Mononuclear cell (primary cell): Measurements from ENCODE around the gene ENTPD5. TPM values are rescaled to one million over a fixed set of nuclear protein-coding genes. Genes with fewer than 3 reads are reported as not detected.

ENCODE experiments used
- H3K27me3 ChIP-seq: 2 replicates; pipeline ENCODE4 v1.6.0; 2011; ENCODE audit warnings: low read length, control low read depth; ENCODE audit not compliant: insufficient read depth
- H3K4me1 ChIP-seq: 2 replicates; pipeline ENCODE4 v1.5.1; 2011; ENCODE audit warnings: mild to moderate bottlenecking, low read length, control low read depth; ENCODE audit not compliant: insufficient read depth
- H3K4me3 ChIP-seq: 2 replicates; pipeline ENCODE4 v1.5.1; 2011; ENCODE audit warnings: mild to moderate bottlenecking, low read length, moderate library complexity
- H3K9me3 ChIP-seq: 2 replicates; pipeline ENCODE4 v1.5.1; 2011; ENCODE audit warnings: low read depth, mild to moderate bottlenecking, control low read depth, low read length
- total RNA-seq: library from RNA; depleted of rRNA; stranded (reverse); fragments of >200 nt; gene quantifications from one replicate; pipeline ENCODE4 v1.2.3, GENCODE V29; 2012

The ENTPD5 gene
- total RNA-seq, 1 donor: 6.3 TPM

GRCh38 chr14:73988065-73988464 is 31.0 kb downstream of the ENTPD5 start:
- no peaks in the 10 kb centered on the region for H3K27me3 ChIP-seq
- no peaks in the 10 kb centered on the region for H3K9me3 ChIP-seq
- H3K4me1 ChIP-seq: no peaks in the 10 kb centered on the region
- no peak overlapping the region for H3K4me3 ChIP-seq

GRCh38 chr14:73977896-73978295 is 41.2 kb downstream of the ENTPD5 start:
- H3K9me3 ChIP-seq: no peaks in the 10 kb centered on the region

GRCh38 chr14:73976125-73976524 is 43.0 kb downstream of the ENTPD5 start:
- Histone ChIP-seq H3K4me3 (no peak overlapping the region), H3K27me3 (no peaks in the 10 kb centered on the region), H3K9me3 (no peaks in the 10 kb centered on the region), H3K4me1 (no peaks in the 10 kb centered on the region)

More at GRCh38 chr14:73977896-73978295, 41.2 kb downstream of the ENTPD5 start:
- no peak overlapping the region for H3K4me3 ChIP-seq
- H3K4me1 ChIP-seq: no peaks in the 10 kb centered on the region
- H3K27me3 ChIP-seq: no peaks in the 10 kb centered on the region

- no peak overlapping the region for H3K4me3 ChIP-seq
- H3K4me1 ChIP-seq: no peaks in the 10 kb centered on the region
- no peaks in the 10 kb centered on the region for H3K9me3 ChIP-seq
- H3K27me3 ChIP-seq: no peaks in the 10 kb centered on the region
These were observed 45.6 kb downstream of the ENTPD5 start for GRCh38 chr14:73973497-73973896.

- H3K9me3 ChIP-seq: no peaks in the 10 kb centered on the region
- H3K4me1 ChIP-seq: no peaks in the 10 kb centered on the region
- no peaks in the 10 kb centered on the region for H3K27me3 ChIP-seq
- no peak overlapping the region for H3K4me3 ChIP-seq
These were observed 50.2 kb downstream of the ENTPD5 start for GRCh38 chr14:73968885-73969284.

DNA sequence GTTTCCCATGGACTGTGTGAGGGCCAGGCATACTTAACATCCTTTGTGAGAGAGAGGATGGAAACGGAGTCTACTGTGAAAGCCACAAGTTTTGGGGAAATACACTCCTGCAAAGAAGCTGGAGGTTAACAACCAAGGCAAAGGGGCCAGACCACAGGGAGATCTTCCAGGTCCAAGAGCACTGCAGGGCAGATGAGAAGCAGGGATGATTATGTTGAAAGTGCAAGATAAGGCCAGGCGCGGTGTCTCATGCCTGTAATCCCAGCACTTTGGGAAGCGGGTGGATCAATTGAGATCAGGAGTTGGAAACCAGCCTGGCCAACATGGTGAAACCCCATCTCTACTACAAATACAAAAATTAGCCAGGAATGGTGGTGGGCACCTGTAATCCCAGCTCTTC is 53.9 kb downstream of the ENTPD5 start:
- Histone ChIP-seq H3K27me3 (no peaks in the 10 kb centered on the region), H3K9me3 (no peaks in the 10 kb centered on the region), H3K4me1 (no peaks in the 10 kb centered on the region), H3K4me3 (no peak overlapping the region)

GRCh38 chr14:73961192-73961591 is 57.9 kb downstream of the ENTPD5 start:
- H3K4me3 ChIP-seq: no peak overlapping the region
- no peaks in the 10 kb centered on the region for H3K27me3 ChIP-seq
- no peaks in the 10 kb centered on the region for H3K4me1 ChIP-seq
- H3K9me3 ChIP-seq: no peaks in the 10 kb centered on the region

DNA sequence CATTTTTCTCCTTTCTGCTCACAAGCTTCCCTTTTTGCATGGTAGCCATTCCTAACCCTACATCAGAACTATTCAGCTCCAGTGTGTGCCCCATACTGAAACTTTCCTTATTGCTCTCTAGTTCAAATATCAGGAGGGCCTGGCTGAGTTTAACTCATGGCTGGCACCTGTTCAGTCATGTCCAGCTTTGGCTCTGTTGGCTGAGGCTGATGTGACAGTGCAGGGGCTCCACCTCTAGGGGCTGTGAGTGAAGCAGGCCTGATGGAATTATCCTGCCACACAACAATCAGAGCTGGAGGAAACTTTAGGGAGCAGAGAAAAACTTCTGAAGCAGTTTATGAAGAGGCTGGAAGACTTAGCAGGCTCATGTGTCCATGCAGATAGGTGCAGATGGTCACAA is 60.5 kb downstream of the ENTPD5 start:
- Histone ChIP-seq H3K4me1 (no peaks in the 10 kb centered on the region), H3K9me3 (no peaks in the 10 kb centered on the region), H3K4me3 (no peak overlapping the region), H3K27me3 (no peaks in the 10 kb centered on the region)

GRCh38 chr14:73955674-73956073 is 63.4 kb downstream of the ENTPD5 start:
- Histone ChIP-seq H3K4me3 (no peak overlapping the region), H3K27me3 (no peaks in the 10 kb centered on the region), H3K9me3 (no peaks in the 10 kb centered on the region), H3K4me1 (peaks cover 4% of the 10 kb centered on the region)

DNA sequence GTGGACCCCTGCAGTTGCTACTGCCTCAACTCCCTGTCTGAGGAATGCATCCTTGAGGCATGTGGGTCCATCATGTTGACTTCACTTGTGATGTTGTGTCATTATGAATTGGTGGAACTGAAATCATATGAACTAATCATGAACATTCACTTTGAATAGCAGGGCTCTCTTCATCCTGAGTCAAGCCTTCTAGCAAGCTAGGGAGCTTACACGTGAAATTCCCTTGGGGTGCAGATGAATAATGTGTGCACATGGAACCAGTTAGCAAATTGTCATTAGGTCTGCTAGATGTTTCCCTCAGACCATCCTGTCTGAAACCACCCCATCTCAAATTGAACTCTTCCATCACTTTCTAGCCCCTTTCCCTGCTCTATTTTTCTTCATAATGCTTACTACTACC is 65.4 kb downstream of the ENTPD5 start:
- Histone ChIP-seq H3K27me3 (no peaks in the 10 kb centered on the region), H3K4me1 (peaks cover 15% of the 10 kb centered on the region), H3K4me3 (no peak overlapping the region), H3K9me3 (no peaks in the 10 kb centered on the region)

GRCh38 chr14:73949752-73950734 is 69.0 kb downstream of the ENTPD5 start, which contains the start of the genes COQ6 and FAM161B:
Gene COQ6, plus strand, starts transcription at chr14:73950302. Its CDS starts 31 bp downstream, at chr14:73950333.
Gene FAM161B, minus strand, starts transcription at chr14:73950094. Its CDS starts 68 bp downstream, at chr14:73950026.
- H3K9me3 ChIP-seq: no peaks in the 10 kb centered on the region
- H3K27me3 ChIP-seq: no peaks in the 10 kb centered on the region
- peak within 1 kb of the TSS; percentile 93 for H3K4me3 ChIP-seq
- peaks cover 15% of the 10 kb centered on the region for H3K4me1 ChIP-seq

GRCh38 chr14:73945159-73945670 is 73.9 kb downstream of the ENTPD5 start:
- H3K27me3 ChIP-seq: no peaks in the 10 kb centered on the region
- no peaks in the 10 kb centered on the region for H3K9me3 ChIP-seq
- H3K4me1 ChIP-seq: peaks cover 43% of the 10 kb centered on the region
- no peak overlapping the region for H3K4me3 ChIP-seq

GRCh38 chr14:73944432-73945158 is 74.5 kb downstream of the ENTPD5 start:
- peaks cover 42% of the 10 kb centered on the region for H3K4me1 ChIP-seq
- no peaks in the 10 kb centered on the region for H3K9me3 ChIP-seq
- no peak overlapping the region for H3K4me3 ChIP-seq
- H3K27me3 ChIP-seq: no peaks in the 10 kb centered on the region

DNA sequence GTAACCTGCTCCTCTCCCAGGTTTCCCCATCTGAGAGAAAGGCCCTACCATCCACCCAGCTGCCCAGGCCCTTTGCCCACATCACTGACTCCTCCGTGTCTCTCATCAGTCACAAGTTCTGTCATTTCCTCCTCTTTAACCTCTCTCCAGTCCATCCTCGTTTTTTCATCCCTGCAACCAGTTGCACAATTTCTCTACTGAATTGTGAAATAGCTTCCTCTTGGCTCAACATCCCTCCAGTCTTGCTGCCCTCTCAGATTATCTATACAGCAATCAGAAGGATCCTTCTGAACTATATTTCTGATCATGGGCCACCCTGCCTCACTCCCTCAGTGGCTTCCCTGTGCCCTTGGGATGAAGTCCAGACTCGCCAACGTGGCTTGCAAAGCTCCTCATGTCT is 76.0 kb downstream of the ENTPD5 start:
- Histone ChIP-seq H3K27me3 (no peaks in the 10 kb centered on the region), H3K4me1 (peaks cover 35% of the 10 kb centered on the region), H3K4me3 (no peak overlapping the region)

DNA sequence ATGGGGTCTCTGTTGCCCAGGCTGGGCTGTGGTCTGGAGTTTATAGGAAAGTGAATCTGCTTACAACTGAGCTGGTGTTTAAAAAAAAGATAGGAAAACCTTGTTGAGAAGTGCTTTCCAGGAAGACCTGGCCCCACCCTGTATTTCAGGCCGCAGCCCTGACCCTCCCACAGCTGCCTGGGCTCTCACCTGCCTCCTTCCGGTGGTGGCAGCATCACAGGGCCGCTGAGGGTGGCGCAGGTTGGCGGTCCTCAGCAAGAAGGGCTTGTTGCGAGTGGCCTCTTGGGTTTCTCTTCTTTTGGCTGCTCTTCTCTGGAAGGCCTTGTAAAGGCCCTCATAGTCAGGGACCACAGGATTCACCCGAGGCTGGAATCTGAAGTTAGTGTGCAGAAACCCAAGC is 76.9 kb downstream of the ENTPD5 start:
- H3K4me3 ChIP-seq: no peak overlapping the region

More for the DNA sequence above, 76.0 kb downstream of the ENTPD5 start:
- no peaks in the 10 kb centered on the region for H3K9me3 ChIP-seq

More for the DNA sequence above, 76.9 kb downstream of the ENTPD5 start:
- no peaks in the 10 kb centered on the region for H3K9me3 ChIP-seq
- H3K4me1 ChIP-seq: peaks cover 35% of the 10 kb centered on the region
- no peaks in the 10 kb centered on the region for H3K27me3 ChIP-seq
